ENCODE data around the gene CFAP126. TPM values are rescaled to one million over a fixed set of nuclear protein-coding genes. Genes with fewer than 3 reads are reported as not detected.

Gene CFAP126
- total RNA-seq = not detected

GRCh38 chr1:161367684-161368400 is at the start of gene CFAP126:
TSS of gene CFAP126 (minus strand) at chr1:161367876. CDS start at chr1:161367868, 8 bp downstream.

Other genes with a start within 250 kb of the CFAP126 start
- 28.0 TPM for gene PFDN2, start 249.8 kb downstream of the CFAP126 start, total RNA-seq
- 24.8 TPM for gene NIT1, start 249.8 kb downstream of the CFAP126 start, total RNA-seq
- 40.2 TPM for gene DEDD, start 235.2 kb downstream of the CFAP126 start, total RNA-seq
- gene UFC1, start 213.9 kb downstream of the CFAP126 start, total RNA-seq = 107 TPM
- 28.2 TPM for gene USP21, start 208.4 kb downstream of the CFAP126 start, total RNA-seq
- 24.5 TPM for gene PPOX, start 201.4 kb downstream of the CFAP126 start, total RNA-seq
- gene B4GALT3, start 190.4 kb downstream of the CFAP126 start, total RNA-seq = 25.2 TPM
- 5.4 TPM for gene ADAMTS4, start 168.8 kb downstream of the CFAP126 start, total RNA-seq
- 103 TPM for gene NDUFS2, start 165.5 kb downstream of the CFAP126 start, total RNA-seq
- 6.3 TPM for gene FCER1G, start 152.6 kb downstream of the CFAP126 start, total RNA-seq
- gene APOA2, start 144.2 kb downstream of the CFAP126 start, total RNA-seq = not detected
- 13.5 TPM for gene TOMM40L, start 141.8 kb downstream of the CFAP126 start, total RNA-seq
- not detected for gene NR1I3, start 129.7 kb downstream of the CFAP126 start, total RNA-seq
- gene PCP4L1, start 109.1 kb downstream of the CFAP126 start, total RNA-seq = 31.3 TPM
- gene MPZ, start 57.9 kb downstream of the CFAP126 start, total RNA-seq = 19.4 TPM
- 63.4 TPM for gene SDHC, start 53.5 kb downstream of the CFAP126 start, total RNA-seq
- gene FCGR2A, start 137.6 kb upstream of the CFAP126 start, total RNA-seq = 10.1 TPM
- 105 TPM for gene HSPA6, start 156.7 kb upstream of the CFAP126 start, total RNA-seq
- gene FCGR3A, start 181.9 kb upstream of the CFAP126 start, total RNA-seq = 2.9 TPM

Measured in camera-type eye (tissue), 1 donor.